ENCODE results near the gene PSD2. TPM values are rescaled to one million over a fixed set of nuclear protein-coding genes. Genes with fewer than 3 reads are reported as not detected.

Gene PSD2
- total RNA-seq, 4 donors from 2014 or later: 0.30 to 0.76 TPM; not detected in 2

GRCh38 chr5:139760066-139761056 is 35.2 kb upstream of the PSD2 start:
- intact Hi-C loops (cut with DNase I; ENCODE audit: low total_unique reads): loop anchor here (10.0 kb wide), 1 partner anchor 336 kb away; no protein-coding TSS in a partner anchor

GRCh38 chr5:139761057-139761450 is 34.6 kb upstream of the PSD2 start:
- no peak for DNase-seq
- Histone ChIP-seq H3K4me1 (peaks cover 0 to 7% of the 10 kb centered on the region in 2 donors), H3K36me3 (no peaks in the 10 kb centered on the region), H3K4me3 (no peak overlapping the region), H3K27me3 (peaks cover 2 to 4% of the 10 kb centered on the region in 2 donors), H3K27ac (no peak overlapping the region), H3K9me3 (no peaks in the 10 kb centered on the region)
- intact Hi-C loops (cut with DNase I; ENCODE audit: low total_unique reads): loop anchor here (10.0 kb wide), 1 partner anchor 336 kb away; no protein-coding TSS in a partner anchor
- TF ChIP-seq POLR2A (IDR thresholded peaks at IDR 0.05): no peak
- no peak for TF ChIP-seq CTCF (IDR thresholded peaks at IDR 0.05)

More at GRCh38 chr5:139760066-139761056, 35.2 kb upstream of the PSD2 start:
- peaks cover 0 to 9% of the 10 kb centered on the region in 2 donors for H3K4me1 ChIP-seq
- H3K36me3 ChIP-seq: no peaks in the 10 kb centered on the region
- H3K27me3 ChIP-seq: peaks cover 6 to 9% of the 10 kb centered on the region in 2 donors
- no peak overlapping the region for H3K27ac ChIP-seq
- no peak for DNase-seq
- TF ChIP-seq CTCF (IDR thresholded peaks at IDR 0.05) (no peak), POLR2A (IDR thresholded peaks at IDR 0.05) (no peak)
- H3K9me3 ChIP-seq: no peaks in the 10 kb centered on the region
- no peak overlapping the region for H3K4me3 ChIP-seq

GRCh38 chr5:139761501-139761900 is 34.1 kb upstream of the PSD2 start:
- no peak for DNase-seq
- Histone ChIP-seq H3K27ac (no peak overlapping the region), H3K4me1 (peaks cover 0 to 5% of the 10 kb centered on the region in 2 donors), H3K36me3 (no peaks in the 10 kb centered on the region), H3K27me3 (no peaks in the 10 kb centered on the region), H3K9me3 (no peaks in the 10 kb centered on the region), H3K4me3 (no peak overlapping the region)
- intact Hi-C loops (cut with DNase I; ENCODE audit: low total_unique reads): loop anchor here (10.0 kb wide), 1 partner anchor 337 kb away; no protein-coding TSS in a partner anchor
- TF ChIP-seq CTCF (IDR thresholded peaks at IDR 0.05): no peak
- TF ChIP-seq POLR2A (IDR thresholded peaks at IDR 0.05): no peak

- H3K36me3 ChIP-seq: no peaks in the 10 kb centered on the region
- TF ChIP-seq POLR2A (IDR thresholded peaks at IDR 0.05) (no peak), CTCF (IDR thresholded peaks at IDR 0.05) (no peak)
- intact Hi-C loops (cut with DNase I; ENCODE audit: low total_unique reads): loop anchor here (10.0 kb wide), 1 partner anchor 338 kb away; no protein-coding TSS in a partner anchor
- DNase-seq: no peak
- H3K27me3 ChIP-seq: no peaks in the 10 kb centered on the region
- H3K9me3 ChIP-seq: no peaks in the 10 kb centered on the region
- no peak overlapping the region for H3K4me3 ChIP-seq
- H3K4me1 ChIP-seq: peaks cover 0 to 5% of the 10 kb centered on the region in 2 donors
- H3K27ac ChIP-seq: no peak overlapping the region
These were observed 32.9 kb upstream of the PSD2 start for GRCh38 chr5:139762615-139763170.
